ENCODE data around the gene SMOC2.

The SMOC2 gene

GRCh38 chr6:168525114-168525513 is 84.1 kb downstream of the SMOC2 start:
- no peak for ATAC-seq (replicated peaks; ENCODE audit: extremely low read depth, poor library complexity, severe bottlenecking)

GRCh38 chr6:168525926-168526630 is 85.1 kb downstream of the SMOC2 start:
- no peak for ATAC-seq (replicated peaks; ENCODE audit: extremely low read depth, poor library complexity, severe bottlenecking)
- no peaks in the 10 kb centered on the region for H3K4me1 Mint-ChIP-seq
- peaks cover 41% of the 10 kb centered on the region for H3K27me3 Mint-ChIP-seq
- DNase-seq (ENCODE audit: low spot score in 2 of 2) = no peak
- H3K36me3 Mint-ChIP-seq (ENCODE audit: insufficient read depth) = no peaks in the 10 kb centered on the region
- H3K27ac Mint-ChIP-seq (ENCODE audit: low read depth) = no peak overlapping the region
- no peak overlapping the region for H3K4me3 Mint-ChIP-seq
- no peaks in the 10 kb centered on the region for H3K9me3 Mint-ChIP-seq

More at GRCh38 chr6:168525114-168525513, 84.1 kb downstream of the SMOC2 start:
- H3K9me3 Mint-ChIP-seq = no peaks in the 10 kb centered on the region
- no peak overlapping the region for H3K4me3 Mint-ChIP-seq
- DNase-seq (ENCODE audit: low spot score in 2 of 2) = no peak
- H3K36me3 Mint-ChIP-seq (ENCODE audit: insufficient read depth) = no peaks in the 10 kb centered on the region
- no peak overlapping the region for H3K27ac Mint-ChIP-seq (ENCODE audit: low read depth)
- no peaks in the 10 kb centered on the region for H3K4me1 Mint-ChIP-seq
- H3K27me3 Mint-ChIP-seq = peaks cover 41% of the 10 kb centered on the region

- no peaks in the 10 kb centered on the region for H3K36me3 Mint-ChIP-seq (ENCODE audit: insufficient read depth)
- DNase-seq (ENCODE audit: low spot score in 2 of 2) (no peak), ATAC-seq (replicated peaks; ENCODE audit: extremely low read depth, poor library complexity, severe bottlenecking) (no peak)
- no peaks in the 10 kb centered on the region for H3K4me1 Mint-ChIP-seq
- H3K27me3 Mint-ChIP-seq = peaks cover 41% of the 10 kb centered on the region
- H3K4me3 Mint-ChIP-seq = no peak overlapping the region
- no peak overlapping the region for H3K27ac Mint-ChIP-seq (ENCODE audit: low read depth)
- H3K9me3 Mint-ChIP-seq = no peaks in the 10 kb centered on the region
These were observed 85.9 kb downstream of the SMOC2 start for GRCh38 chr6:168526841-168527281.

DNA sequence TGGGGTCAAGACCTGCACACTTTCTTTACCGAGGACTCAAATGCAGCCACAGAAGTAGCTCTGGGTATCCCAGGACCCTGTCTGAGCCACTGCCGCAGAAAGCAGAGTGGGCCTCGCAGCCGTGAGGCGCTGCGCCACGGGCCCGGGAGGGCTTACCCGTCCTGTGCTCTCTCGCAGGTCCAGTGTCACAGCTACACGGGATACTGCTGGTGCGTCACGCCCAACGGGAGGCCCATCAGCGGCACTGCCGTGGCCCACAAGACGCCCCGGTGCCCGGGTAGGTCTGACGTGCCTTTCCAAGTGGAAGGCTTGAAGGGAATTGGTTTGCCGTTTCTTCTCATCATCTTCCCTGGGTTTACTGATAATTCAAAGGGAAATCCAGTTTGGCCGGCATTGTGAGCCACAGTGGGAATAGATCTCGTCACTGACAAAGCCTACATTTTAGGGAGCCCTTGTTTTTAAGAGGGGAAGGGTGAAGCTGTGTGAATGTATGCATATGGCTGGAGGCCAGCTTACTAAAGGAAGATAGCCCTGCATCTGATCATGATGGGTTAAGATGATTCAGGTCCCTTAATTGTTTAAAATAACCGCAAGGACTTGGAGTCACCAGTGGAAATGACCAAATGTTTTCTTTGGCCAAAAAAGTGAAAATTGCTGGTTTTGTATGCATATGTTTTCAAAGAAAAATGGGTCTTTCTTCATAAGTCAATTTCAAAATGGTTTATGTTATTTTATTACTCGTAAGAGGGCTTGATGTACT is 86.6 kb downstream of the SMOC2 start:
- Mint-ChIP-seq H3K27ac (ENCODE audit: low read depth) (no peak overlapping the region), H3K4me3 (no peak overlapping the region), H3K9me3 (no peaks in the 10 kb centered on the region), H3K27me3 (peaks cover 41% of the 10 kb centered on the region), H3K36me3 (ENCODE audit: insufficient read depth) (no peaks in the 10 kb centered on the region), H3K4me1 (no peaks in the 10 kb centered on the region)
- no peak for ATAC-seq (replicated peaks; ENCODE audit: extremely low read depth, poor library complexity, severe bottlenecking)
- no peak for DNase-seq (ENCODE audit: low spot score in 2 of 2)

DNA sequence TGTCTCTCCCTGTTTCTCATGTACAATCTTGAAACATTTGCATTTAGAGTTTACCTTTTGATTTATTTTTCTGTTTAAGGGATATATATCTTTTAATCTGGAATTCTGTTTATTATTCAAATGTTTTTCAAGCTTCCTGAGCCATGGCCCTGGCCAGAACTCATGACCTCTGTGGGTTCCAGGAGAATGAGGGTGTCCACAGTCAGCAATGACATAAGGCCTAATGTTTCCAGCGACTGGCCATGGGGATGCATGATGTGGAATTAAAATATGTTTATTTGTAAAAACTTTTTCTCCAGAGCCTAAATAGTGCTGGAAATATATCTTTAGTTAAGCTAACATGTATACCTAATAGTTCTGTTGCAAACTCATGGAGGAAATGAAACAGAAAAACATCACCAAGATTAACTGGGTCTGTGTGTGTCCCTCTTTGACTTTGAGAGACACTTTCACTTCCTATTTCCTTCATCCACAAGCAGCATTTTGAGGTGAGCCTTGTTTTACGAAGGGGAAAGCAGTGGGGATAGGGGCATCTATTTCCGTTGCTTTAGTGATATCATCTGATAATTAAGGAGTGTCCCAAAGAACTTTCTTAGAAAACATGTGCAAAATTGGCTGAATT is 87.6 kb downstream of the SMOC2 start:
- no peak for ATAC-seq (replicated peaks; ENCODE audit: extremely low read depth, poor library complexity, severe bottlenecking)
- Mint-ChIP-seq H3K4me1 (no peaks in the 10 kb centered on the region), H3K36me3 (ENCODE audit: insufficient read depth) (no peaks in the 10 kb centered on the region), H3K27me3 (peaks cover 41% of the 10 kb centered on the region), H3K9me3 (no peaks in the 10 kb centered on the region), H3K4me3 (no peak overlapping the region), H3K27ac (ENCODE audit: low read depth) (no peak overlapping the region)
- DNase-seq (ENCODE audit: low spot score in 2 of 2) = no peak

DNA sequence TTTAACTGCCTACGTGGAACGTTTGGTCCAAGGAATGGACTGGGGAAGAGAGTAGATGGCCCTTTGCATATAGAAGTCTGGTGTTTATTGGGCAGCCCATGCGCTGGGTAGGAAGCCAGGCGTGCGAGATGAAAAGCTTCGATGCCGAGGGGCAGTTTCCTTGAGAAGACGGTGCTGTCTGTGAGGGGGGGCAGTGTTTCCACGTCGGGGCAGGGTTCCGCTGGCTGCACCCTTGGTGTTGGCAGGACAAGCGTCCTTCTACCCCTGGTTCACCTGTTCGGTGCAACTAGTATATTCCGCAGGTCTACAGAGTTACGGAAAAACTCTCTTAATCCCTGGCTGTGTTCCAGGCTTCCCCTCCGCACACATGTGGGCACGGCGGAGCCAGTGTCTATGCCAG is 88.2 kb downstream of the SMOC2 start:
- Mint-ChIP-seq H3K27me3 (peaks cover 41% of the 10 kb centered on the region), H3K4me1 (no peaks in the 10 kb centered on the region), H3K36me3 (ENCODE audit: insufficient read depth) (no peaks in the 10 kb centered on the region), H3K9me3 (no peaks in the 10 kb centered on the region), H3K27ac (ENCODE audit: low read depth) (no peak overlapping the region), H3K4me3 (no peak overlapping the region)
- ATAC-seq (replicated peaks; ENCODE audit: extremely low read depth, poor library complexity, severe bottlenecking) (no peak), DNase-seq (ENCODE audit: low spot score in 2 of 2) (no peak)

GRCh38 chr6:168530653-168531071 is 89.7 kb downstream of the SMOC2 start:
- Mint-ChIP-seq H3K4me3 (no peak overlapping the region), H3K4me1 (no peaks in the 10 kb centered on the region), H3K27me3 (peaks cover 32% of the 10 kb centered on the region), H3K9me3 (no peaks in the 10 kb centered on the region), H3K27ac (ENCODE audit: low read depth) (no peak overlapping the region), H3K36me3 (ENCODE audit: insufficient read depth) (no peaks in the 10 kb centered on the region)
- no peak for ATAC-seq (replicated peaks; ENCODE audit: extremely low read depth, poor library complexity, severe bottlenecking)
- DNase-seq (ENCODE audit: low spot score in 2 of 2) = no peak

DNA sequence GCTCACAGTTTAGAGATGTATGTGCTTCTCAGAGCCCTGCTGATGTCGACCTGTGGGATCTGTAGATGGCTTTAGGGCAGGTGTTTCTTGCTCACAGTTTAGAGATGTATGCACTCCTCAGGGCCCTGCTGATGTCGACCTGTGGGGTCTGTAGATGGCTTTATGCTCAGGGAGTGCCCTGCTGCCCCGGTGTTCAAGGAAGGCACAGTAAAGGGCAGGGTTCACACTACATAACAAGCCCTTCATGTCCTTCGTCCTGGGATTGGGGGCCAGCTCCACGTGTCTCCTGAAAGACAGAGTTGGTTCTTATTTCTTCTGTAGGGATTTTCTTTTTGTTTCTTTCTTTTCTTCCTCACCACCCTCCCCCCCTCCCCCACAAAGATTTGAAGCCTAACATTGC is 91.1 kb downstream of the SMOC2 start:
- H3K4me3 Mint-ChIP-seq = no peak overlapping the region
- peaks cover 21% of the 10 kb centered on the region for H3K27me3 Mint-ChIP-seq
- no peak overlapping the region for H3K27ac Mint-ChIP-seq (ENCODE audit: low read depth)
- ATAC-seq (replicated peaks; ENCODE audit: extremely low read depth, poor library complexity, severe bottlenecking) (peak; percentile 6), DNase-seq (ENCODE audit: low spot score in 2 of 2) (no peak)
- no peaks in the 10 kb centered on the region for H3K9me3 Mint-ChIP-seq
- H3K36me3 Mint-ChIP-seq (ENCODE audit: insufficient read depth) = no peaks in the 10 kb centered on the region
- H3K4me1 Mint-ChIP-seq = no peaks in the 10 kb centered on the region

DNA sequence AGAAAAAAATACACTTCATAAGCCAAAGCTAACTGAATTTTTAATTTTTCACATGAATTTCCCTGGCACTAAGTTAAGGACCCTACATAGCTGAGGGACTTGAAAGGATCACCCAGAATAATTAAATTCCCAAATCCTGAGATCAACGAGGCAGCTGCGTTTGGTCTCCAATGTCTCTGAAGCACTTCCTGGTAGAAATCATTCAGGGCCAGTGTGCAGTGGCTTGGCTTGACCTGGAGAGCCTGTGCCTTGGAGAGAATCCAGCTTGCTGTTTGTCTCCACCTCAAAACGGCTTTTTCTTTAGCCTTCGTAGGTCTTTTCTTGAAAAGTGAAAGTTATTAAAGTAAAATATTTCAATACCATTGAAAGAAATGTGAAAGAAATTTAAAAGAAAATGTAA is 92.4 kb downstream of the SMOC2 start:
- Mint-ChIP-seq H3K4me1 (no peaks in the 10 kb centered on the region), H3K27ac (ENCODE audit: low read depth) (no peak overlapping the region), H3K27me3 (peaks cover 18% of the 10 kb centered on the region), H3K9me3 (no peaks in the 10 kb centered on the region), H3K36me3 (ENCODE audit: insufficient read depth) (no peaks in the 10 kb centered on the region), H3K4me3 (no peak overlapping the region)
- DNase-seq (ENCODE audit: low spot score in 2 of 2) (no peak), ATAC-seq (replicated peaks; ENCODE audit: extremely low read depth, poor library complexity, severe bottlenecking) (no peak)

- Mint-ChIP-seq H3K27ac (ENCODE audit: low read depth) (no peak overlapping the region), H3K27me3 (peaks cover 15% of the 10 kb centered on the region), H3K9me3 (no peaks in the 10 kb centered on the region), H3K4me3 (no peak overlapping the region), H3K4me1 (no peaks in the 10 kb centered on the region), H3K36me3 (ENCODE audit: insufficient read depth) (no peaks in the 10 kb centered on the region)
- no peak for ATAC-seq (replicated peaks; ENCODE audit: extremely low read depth, poor library complexity, severe bottlenecking)
- no peak for DNase-seq (ENCODE audit: low spot score in 2 of 2)
These were observed 93.3 kb downstream of the SMOC2 start for GRCh38 chr6:168534265-168534664.

GRCh38 chr6:168535711-168536110 is 94.7 kb downstream of the SMOC2 start:
- H3K36me3 Mint-ChIP-seq (ENCODE audit: insufficient read depth) = no peaks in the 10 kb centered on the region
- DNase-seq (ENCODE audit: low spot score in 2 of 2) (no peak), ATAC-seq (replicated peaks; ENCODE audit: extremely low read depth, poor library complexity, severe bottlenecking) (no peak)
- H3K27me3 Mint-ChIP-seq = peaks cover 23% of the 10 kb centered on the region
- no peaks in the 10 kb centered on the region for H3K9me3 Mint-ChIP-seq
- no peak overlapping the region for H3K4me3 Mint-ChIP-seq
- no peak overlapping the region for H3K27ac Mint-ChIP-seq (ENCODE audit: low read depth)
- no peaks in the 10 kb centered on the region for H3K4me1 Mint-ChIP-seq

DNA sequence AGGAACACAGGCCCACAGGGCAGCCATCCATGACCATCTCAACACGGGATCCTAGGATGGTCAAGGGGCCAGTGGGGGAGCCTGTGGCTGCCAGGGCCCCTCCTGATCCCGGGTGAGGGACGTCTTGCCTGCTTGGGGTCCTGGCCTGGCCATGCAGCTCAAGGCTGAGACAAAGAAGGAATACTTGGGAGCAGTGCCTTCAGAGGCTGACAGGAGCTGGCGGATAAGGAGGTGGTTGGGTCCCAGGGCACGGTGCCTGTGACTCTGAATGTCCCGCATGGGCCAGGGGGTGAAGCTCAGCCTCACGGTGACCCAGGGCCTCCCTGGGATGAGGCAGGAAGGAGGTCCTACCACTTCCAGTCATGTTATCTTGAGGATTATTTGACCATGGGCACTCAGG is 95.2 kb downstream of the SMOC2 start:
- ATAC-seq (replicated peaks; ENCODE audit: extremely low read depth, poor library complexity, severe bottlenecking) = no peak
- Mint-ChIP-seq H3K4me3 (no peak overlapping the region), H3K36me3 (ENCODE audit: insufficient read depth) (no peaks in the 10 kb centered on the region), H3K27me3 (peaks cover 28% of the 10 kb centered on the region), H3K4me1 (no peaks in the 10 kb centered on the region), H3K9me3 (no peaks in the 10 kb centered on the region), H3K27ac (ENCODE audit: low read depth) (no peak overlapping the region)
- DNase-seq (ENCODE audit: low spot score in 2 of 2) = no peak

Data from central memory CD8-positive, alpha-beta T cell (primary cell).